Ascending aorta (tissue), 2 donors: ENCODE data around the gene ZNF274. TPM values are rescaled to one million over a fixed set of nuclear protein-coding genes. Genes with fewer than 3 reads are reported as not detected.
A peak's percentile ranks its signal among the peaks of the same experiment; 100 is the strongest.

Experiments used
- DNase-seq, 2 donors: peaks; one replicate each; pipeline ENCODE4 v3.0.0-alpha.2; 2019; ENCODE audit warnings: low spot score in 2 of 2
- H3K27ac ChIP-seq, 2 donors: fragments of 200-600 bp; sonication (generic); one replicate each; pipeline ENCODE4 v1.5.1; 2016 to 2017; ENCODE audit warnings: mild to moderate bottlenecking in 1 of 2
- H3K27me3 ChIP-seq: fragments of 200-600 bp; sonication (generic); one replicate; pipeline ENCODE4 v1.5.1; 2017
- H3K36me3 ChIP-seq, 2 donors: fragments of 200-600 bp; sonication (generic); one replicate each; pipeline ENCODE4 v1.5.1; 2016
- H3K4me1 ChIP-seq, 2 donors: fragments of 200-600 bp; sonication (generic); one replicate each; pipeline ENCODE4 v1.5.1; 2016 to 2017; ENCODE audit warnings: mild to moderate bottlenecking in 1 of 2
- H3K4me3 ChIP-seq, 2 donors: fragments of 200-600 bp; sonication (generic); one replicate each; pipeline ENCODE4 v1.5.1; 2016 to 2017; ENCODE audit warnings: mild to moderate bottlenecking in 1 of 2
- H3K9me3 ChIP-seq, 2 donors: fragments of 200-600 bp; sonication (generic); one replicate each; pipeline ENCODE4 v1.5.1; 2016
- CTCF ChIP-seq, 3 experiments: fragments of 200-600 bp in 2 of 3; fragments of 450-650 bp in 1 of 3; sonication (generic) in 2 of 3; IDR thresholded peaks; one replicate each; pipeline ENCODE4 v1.5.1; 2016 to 2019; ENCODE audit warnings: antibody characterized with exemption in 3 of 3, mild to moderate bottlenecking in 1 of 3, moderate library complexity in 1 of 3
- intact Hi-C: fragments of 100-400 bp; cut with DNase I; formaldehyde crosslinking; loops from one replicate; pipeline ENCODE4 v1.15.1; 2023
- total RNA-seq: library from RNA; depleted of rRNA; stranded (reverse); fragments of >200 nt; gene quantifications from one replicate; pipeline ENCODE4 v1.1.0, GENCODE V29; 2016

Gene ZNF274
- total RNA-seq, 1 donor from 2014 or later, result 14.7 TPM

- no peak for TF ChIP-seq CTCF (IDR thresholded peaks at IDR 0.05)
- peak within 1 kb of the TSS; percentile 69 to 73 for H3K4me3 ChIP-seq
- peaks cover 15 to 75% of the 10 kb centered on the region in 2 donors for H3K9me3 ChIP-seq
- DNase-seq, result peak in 1 of 2 donors; percentile 72
- H3K36me3 ChIP-seq, result peaks cover 28 to 40% of the 10 kb centered on the region in 2 donors
- intact Hi-C loops, result no loop called here
- no peaks in the 10 kb centered on the region for H3K27me3 ChIP-seq
- H3K27ac ChIP-seq, result peak within 1 kb of the TSS; percentile 42 to 76
- H3K4me1 ChIP-seq, result peaks cover 0 to 5% of the 10 kb centered on the region in 2 donors
Measured at GRCh38 chr19:58228585-58229254, 45.9 kb downstream of the ZNF274 start, which contains the start of gene ZNF544. ZNF544 (plus strand) TSS chr19:58228914; CDS start chr19:58244024, 15,110 bp downstream.

GRCh38 chr19:58229255-58229639 is 46.4 kb downstream of the ZNF274 start:
- Histone ChIP-seq H3K4me3 (peak overlapping the region; percentile 69 to 73), H3K9me3 (peaks cover 16 to 78% of the 10 kb centered on the region in 2 donors), H3K36me3 (peaks cover 29 to 46% of the 10 kb centered on the region in 2 donors), H3K27ac (peak overlapping the region; percentile 42 to 76), H3K27me3 (no peaks in the 10 kb centered on the region), H3K4me1 (peaks cover 0 to 5% of the 10 kb centered on the region in 2 donors)
- no peak for DNase-seq
- no peak for TF ChIP-seq CTCF (IDR thresholded peaks at IDR 0.05)
- intact Hi-C loops, result no loop called here

- Histone ChIP-seq H3K36me3 (peaks cover 65 to 96% of the 10 kb centered on the region in 2 donors), H3K4me1 (no peaks in the 10 kb centered on the region), H3K27ac (no peak overlapping the region), H3K27me3 (no peaks in the 10 kb centered on the region), H3K4me3 (no peak overlapping the region), H3K9me3 (peaks cover 85 to 100% of the 10 kb centered on the region in 2 donors)
- no peak for TF ChIP-seq CTCF (IDR thresholded peaks at IDR 0.05)
- intact Hi-C loops, result no loop called here
- no peak for DNase-seq
Measured at GRCh38 chr19:58237324-58237723, 54.5 kb downstream of the ZNF274 start.

GRCh38 chr19:58243351-58243750 is 60.5 kb downstream of the ZNF274 start:
- Histone ChIP-seq H3K36me3 (peaks cover 88 to 100% of the 10 kb centered on the region in 2 donors), H3K9me3 (peaks cover 99 to 100% of the 10 kb centered on the region in 2 donors), H3K4me1 (no peaks in the 10 kb centered on the region), H3K27me3 (no peaks in the 10 kb centered on the region), H3K27ac (no peak overlapping the region), H3K4me3 (no peak overlapping the region)
- intact Hi-C loops, result no loop called here
- no peak for TF ChIP-seq CTCF (IDR thresholded peaks at IDR 0.05)
- no peak for DNase-seq

- Histone ChIP-seq H3K4me1 (no peaks in the 10 kb centered on the region), H3K27me3 (no peaks in the 10 kb centered on the region), H3K4me3 (peak overlapping the region in 1 of 2 donors; percentile 16), H3K9me3 (peaks cover 94 to 100% of the 10 kb centered on the region in 2 donors), H3K36me3 (peaks cover 95 to 100% of the 10 kb centered on the region in 2 donors), H3K27ac (no peak overlapping the region)
- intact Hi-C loops, result no loop called here
- DNase-seq, result no peak
- no peak for TF ChIP-seq CTCF (IDR thresholded peaks at IDR 0.05)
Measured at GRCh38 chr19:58248886-58249285, 66.0 kb downstream of the ZNF274 start.
